Adrenal gland (tissue), 12 donors: ENCODE results near the gene PABPC1L. TPM values are rescaled to one million over a fixed set of nuclear protein-coding genes. Genes with fewer than 3 reads are reported as not detected.
A peak's percentile ranks its signal among the peaks of the same experiment; 100 is the strongest.

Experiments
- DNase-seq, 7 donors: peaks; one replicate each; pipeline ENCODE4 v3.0.0-alpha.2; 2019 to 2020
- H3K27ac ChIP-seq, 5 donors: fragments of 200-600 bp; sonication (generic) in 4 of 5; 1 replicate in 3 of 5; 2 replicates in 2 of 5; pipeline versions ENCODE4 v1.5.1 to v1.8.0; 2016 to 2020; ENCODE audit warnings: mild to moderate bottlenecking in 1 of 5
- H3K27me3 ChIP-seq: fragments of 200-600 bp; 2 replicates; pipeline ENCODE4 v1.8.0; 2021
- H3K36me3 ChIP-seq, 2 donors: fragments of 200-600 bp; replicated peaks in 1 of 2; 1 replicate in 1 of 2; 2 replicates in 1 of 2; pipeline versions ENCODE4 v1.5.1 to v1.8.0; 2018 to 2022
- H3K4me1 ChIP-seq, 2 donors: fragments of 200-600 bp; replicated peaks in 1 of 2; 1 replicate in 1 of 2; 2 replicates in 1 of 2; pipeline versions ENCODE4 v1.5.1 to v1.8.0; 2018 to 2021
- H3K4me3 ChIP-seq, 4 donors: fragments of 200-600 bp; sonication (generic) in 3 of 4; one replicate each; pipeline ENCODE4 v1.5.1; 2016 to 2018
- H3K9me3 ChIP-seq, 3 donors: fragments of 200-600 bp; sonication (generic) in 1 of 3; replicated peaks in 1 of 3; 1 replicate in 2 of 3; 2 replicates in 1 of 3; pipeline versions ENCODE4 v1.5.1 to v1.8.0; 2016 to 2021
- CTCF ChIP-seq, 6 experiments: fragments of 450-650 bp in 4 of 6; fragments of 200-600 bp in 2 of 6; sonication (generic) in 1 of 6; IDR thresholded peaks; 1 replicate in 5 of 6; 2 replicates in 1 of 6; pipeline versions ENCODE4 v1.5.1 to v1.8.0; 2016 to 2021; ENCODE audit warnings: antibody characterized with exemption in 6 of 6, mild to moderate bottlenecking in 2 of 6, moderate library complexity in 1 of 6
- POLR2A ChIP-seq, 2 donors: fragments of 450-650 bp; IDR thresholded peaks; one replicate each; pipeline ENCODE4 v1.6.1; 2017; ENCODE audit warnings: antibody characterized with exemption in 2 of 2, mild to moderate bottlenecking in 2 of 2, moderate library complexity in 1 of 2
- WGBS, 4 donors: extraction: QIAGEN DNeasy Blood & Tissue Kit in 2 of 4; methylation state at CpG; one replicate each; pipeline versions ENCODE4 v1.1.5 to v1.1.7; 2013 to 2017; 5-methylcytosine and 5-hydroxymethylcytosine counted together
- intact Hi-C, 2 donors: fragments of 100-400 bp; cut with DNase I; formaldehyde crosslinking; loops; one replicate each; pipeline versions ENCODE4 v1.14.1 to v1.15.0; 2022 to 2023
- polyA plus RNA-seq, 3 donors: library from polyadenylated mRNA; stranded (reverse); fragments of 200-250 nt in 2 of 3; fragments of 350-450 nt in 1 of 3; fragmentation: Illumina TruSeq in 1 of 3; extraction: RNeasy Lipid Tissue Mini Kit (QIAGEN cat#74804) in 1 of 3; gene quantifications; one replicate each; pipeline ENCODE4 v1.2.3, GENCODE V29; 2013 to 2014
- total RNA-seq, 9 donors: library from RNA; depleted of rRNA in 4 of 9; stranded (reverse); fragments of >200 nt in 4 of 9; fragments of 120-200 nt in 1 of 9; fragmentation: NEBNext Ultra II Directional in 1 of 9; extraction: Animal tissue kit (Norgen Biotek cat#: 25700) in 1 of 9; gene quantifications; one replicate each; pipeline versions ENCODE4 v1.1.0 to v1.2.4, GENCODE V29; 2013 to 2023
- donor health status: healthy with polysubstance abuse.
- donor health status: Bipolar disorder and iron deficiency.
- donor health status: DM: yes; HTN: yes; CAD: no.
- donor health status: DM: no; HTN: no; CAD: no.
- donor health status: DM: no; HTN: no; CAD: no.
- donor health status: DM: yes; HTN: yes; CAD: no.

Gene PABPC1L
- total and polyA plus RNA-seq, 12 donors, result 2.8 to 90.3 (median 13.1) TPM

- Histone ChIP-seq H3K9me3 (no peaks in the 10 kb centered on the region), H3K36me3 (no peaks in the 10 kb centered on the region), H3K27ac (peak overlapping the region in 3 of 5 donors; percentile 65 to 83 (median 82)), H3K27me3 (no peaks in the 10 kb centered on the region), H3K4me1 (peaks cover 5 to 28% of the 10 kb centered on the region in 2 donors), H3K4me3 (peak overlapping the region in 2 of 4 donors; percentile 64 to 77)
- intact Hi-C loops, result no loop called here
- DNase-seq, result no peak
- TF ChIP-seq POLR2A (IDR thresholded peaks at IDR 0.05) (no peak), CTCF (IDR thresholded peaks at IDR 0.05) (no peak)
- WGBS, 4 donors, result 41 to 56% (median 50%) methylated on average over 5 of the region's 5 CpGs
Observed at GRCh38 chr20:44967207-44967807, 57.4 kb downstream of the PABPC1L start.

GRCh38 chr20:44969300-44969894 lies 59.5 kb downstream of the PABPC1L start:
- H3K4me3 ChIP-seq, result no peak overlapping the region
- H3K27me3 ChIP-seq, result no peaks in the 10 kb centered on the region
- 41 to 48% (median 45%) methylated on average over 3 of the region's 3 CpGs for WGBS, 4 donors
- DNase-seq, result no peak
- no peaks in the 10 kb centered on the region for H3K9me3 ChIP-seq
- intact Hi-C loops, result no loop called here
- H3K36me3 ChIP-seq, result peaks cover 0 to 13% of the 10 kb centered on the region in 2 donors
- H3K4me1 ChIP-seq, result peaks cover 9 to 28% of the 10 kb centered on the region in 2 donors
- H3K27ac ChIP-seq, result no peak overlapping the region
- TF ChIP-seq CTCF (IDR thresholded peaks at IDR 0.05) (no peak), POLR2A (IDR thresholded peaks at IDR 0.05) (no peak)

GRCh38 chr20:44970243-44970757 lies 60.4 kb downstream of the PABPC1L start:
- Histone ChIP-seq H3K36me3 (peaks cover 0 to 22% of the 10 kb centered on the region in 2 donors), H3K27me3 (no peaks in the 10 kb centered on the region), H3K27ac (peak overlapping the region in 1 of 5 donors; percentile 10), H3K4me3 (no peak overlapping the region), H3K4me1 (peaks cover 9 to 28% of the 10 kb centered on the region in 2 donors), H3K9me3 (no peaks in the 10 kb centered on the region)
- no peak for DNase-seq
- WGBS, 4 donors, result 44 to 61% (median 54%) methylated on average over 1 of the region's 1 CpG
- TF ChIP-seq CTCF (IDR thresholded peaks at IDR 0.05) (no peak), POLR2A (IDR thresholded peaks at IDR 0.05) (no peak)
- intact Hi-C loops, result no loop called here

GRCh38 chr20:44973053-44973452 lies 63.2 kb downstream of the PABPC1L start:
- Histone ChIP-seq H3K4me3 (no peak overlapping the region), H3K27me3 (no peaks in the 10 kb centered on the region), H3K9me3 (no peaks in the 10 kb centered on the region), H3K36me3 (peaks cover 0 to 26% of the 10 kb centered on the region in 2 donors), H3K27ac (peak overlapping the region in 4 of 5 donors; percentile 2 to 23 (median 8)), H3K4me1 (peaks cover 9 to 14% of the 10 kb centered on the region in 2 donors)
- TF ChIP-seq CTCF (IDR thresholded peaks at IDR 0.05) (no peak), POLR2A (IDR thresholded peaks at IDR 0.05) (no peak)
- intact Hi-C loops, result no loop called here
- no peak for DNase-seq
- 45 to 60% (median 56%) methylated on average over 2 of the region's 2 CpGs for WGBS, 4 donors
